Loucy (cell line): Measurements from ENCODE around the gene USP9Y.

Source experiments
- EZH2phosphoT487 ChIP-seq: fragments of 200-600 bp; IDR thresholded peaks from 2 replicates; pipeline ENCODE4 v1.6.1; 2018; ENCODE audit warnings: antibody characterized with exemption, mild to moderate bottlenecking, moderate library complexity, borderline replicate concordance
- TF ChIP-seq, protein P1 (sequence below): fragments of 200-600 bp; sonication (generic); conservative IDR thresholded peaks from 2 replicates; pipeline ENCODE4 v1.5.1; 2014; ENCODE audit warnings: mild to moderate bottlenecking, antibody characterized with exemption, low read length

DNA sequence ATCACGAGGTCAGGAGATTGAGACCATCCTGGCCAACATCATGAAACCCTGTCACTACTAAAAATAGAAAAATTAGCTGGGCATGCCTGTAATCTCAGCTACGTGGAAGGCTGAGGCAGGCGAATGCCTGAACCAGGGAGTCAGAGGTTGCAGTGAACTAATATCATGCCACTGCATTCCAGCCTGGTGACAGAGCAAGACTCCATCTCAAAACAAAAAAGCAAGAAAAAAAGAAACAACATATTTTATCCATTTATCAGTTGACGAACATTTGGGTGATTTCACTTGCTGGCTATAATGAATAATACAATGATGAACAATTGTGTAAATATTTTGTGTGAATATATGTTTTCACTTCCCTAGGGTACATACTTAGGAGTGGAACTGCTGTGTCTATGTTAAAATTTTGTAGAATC lies 49.4 kb upstream of the USP9Y start:
- TF ChIP-seq, protein P1, sequence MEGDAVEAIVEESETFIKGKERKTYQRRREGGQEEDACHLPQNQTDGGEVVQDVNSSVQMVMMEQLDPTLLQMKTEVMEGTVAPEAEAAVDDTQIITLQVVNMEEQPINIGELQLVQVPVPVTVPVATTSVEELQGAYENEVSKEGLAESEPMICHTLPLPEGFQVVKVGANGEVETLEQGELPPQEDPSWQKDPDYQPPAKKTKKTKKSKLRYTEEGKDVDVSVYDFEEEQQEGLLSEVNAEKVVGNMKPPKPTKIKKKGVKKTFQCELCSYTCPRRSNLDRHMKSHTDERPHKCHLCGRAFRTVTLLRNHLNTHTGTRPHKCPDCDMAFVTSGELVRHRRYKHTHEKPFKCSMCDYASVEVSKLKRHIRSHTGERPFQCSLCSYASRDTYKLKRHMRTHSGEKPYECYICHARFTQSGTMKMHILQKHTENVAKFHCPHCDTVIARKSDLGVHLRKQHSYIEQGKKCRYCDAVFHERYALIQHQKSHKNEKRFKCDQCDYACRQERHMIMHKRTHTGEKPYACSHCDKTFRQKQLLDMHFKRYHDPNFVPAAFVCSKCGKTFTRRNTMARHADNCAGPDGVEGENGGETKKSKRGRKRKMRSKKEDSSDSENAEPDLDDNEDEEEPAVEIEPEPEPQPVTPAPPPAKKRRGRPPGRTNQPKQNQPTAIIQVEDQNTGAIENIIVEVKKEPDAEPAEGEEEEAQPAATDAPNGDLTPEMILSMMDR: no peak
- no peak for TF ChIP-seq EZH2phosphoT487
